Activated CD4-positive, alpha-beta T cell treated with anti-CD3 and anti-CD28 coated beads for 36 hours (primary cell): ENCODE measurements around the gene MRPL42. TPM values are rescaled to one million over a fixed set of nuclear protein-coding genes. Genes with fewer than 3 reads are reported as not detected.
"Not testable (repeated sequence)": the region's sequence is repeated elsewhere in the genome, so short reads cannot be mapped to it uniquely, and the experiment has no call there.

ENCODE experiments used
- ATAC-seq: fragments of 200-7000 bp; cut with Tn5 transposase; one replicate; pipeline ENCODE4 v1.10.0; 2021; ENCODE audit warnings: mild to moderate bottlenecking, moderate library complexity
- CTCF ChIA-PET: fragments of 350-600 bp; sonication (Branson Sonifier 250); formaldehyde crosslinking; loops from one replicate; lab custom pipeline; 2021; ENCODE audit warnings: antibody characterized with exemption; lab: Charles Lee
- POLR2A ChIA-PET: fragments of 350-600 bp; sonication (Branson Sonifier 250); formaldehyde crosslinking; loops from one replicate; lab custom pipeline; 2021; ENCODE audit warnings: antibody characterized with exemption, inconsistent platforms; lab: Charles Lee
- DNase-seq: peaks from one replicate; pipeline ENCODE4 v3.0.0-alpha.2; 2020
- H3K27ac Mint-ChIP-seq: one replicate; pipeline ENCODE4 v1.8.0; 2021; ENCODE audit warnings: mixed read lengths
- H3K27me3 Mint-ChIP-seq: one replicate; pipeline ENCODE4 v1.8.0; 2021; ENCODE audit warnings: mixed read lengths
- H3K36me3 Mint-ChIP-seq: one replicate; pipeline ENCODE4 v1.8.0; 2021; ENCODE audit warnings: low read depth, mixed read lengths
- H3K4me1 Mint-ChIP-seq: one replicate; pipeline ENCODE4 v1.8.0; 2021; ENCODE audit warnings: mixed read lengths
- H3K4me3 Mint-ChIP-seq: one replicate; pipeline ENCODE4 v1.8.0; 2021; ENCODE audit warnings: mild to moderate bottlenecking, moderate library complexity, mixed read lengths
- H3K9me3 Mint-ChIP-seq: one replicate; pipeline ENCODE4 v1.8.0; 2021; ENCODE audit warnings: low read depth, mixed read lengths
- intact Hi-C, 2 experiments: fragments of 100-400 bp; cut with DNase I in 1 of 2; cut with micrococcal nuclease in 1 of 2; formaldehyde crosslinking; loops; one replicate each; pipeline versions ENCODE4 v1.14.2 to v1.15.1; 2022 to 2024; cut with DNase I, micrococcal nuclease
- total RNA-seq, 2 experiments: library from RNA; stranded (reverse); gene quantifications; one replicate each; pipeline ENCODE4 v1.2.3, GENCODE V29; 2021

MRPL42 gene
- total RNA-seq, 2 experiments from 2014 or later = 78.7 to 98.3 TPM

DNA sequence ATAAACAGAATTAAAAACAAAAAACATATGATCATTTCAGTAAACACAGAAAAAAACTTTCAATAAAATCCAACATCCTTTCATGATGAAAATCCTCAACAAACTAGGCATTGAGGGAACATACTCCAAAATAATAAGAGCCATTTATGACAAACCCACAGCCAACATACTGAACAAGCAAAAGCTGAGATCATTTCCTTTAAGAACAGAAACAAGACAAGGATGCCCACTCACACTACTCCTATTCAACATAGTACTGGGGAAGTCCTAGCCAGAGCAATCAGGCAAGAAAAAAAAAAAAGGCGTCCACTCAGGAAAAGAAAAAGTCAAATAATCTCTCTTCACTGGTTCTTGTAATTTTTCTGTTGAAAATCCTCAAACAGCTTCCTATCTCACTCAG lies 30.1 kb downstream of the MRPL42 start:
- Mint-ChIP-seq H3K27ac (peak overlapping the region; percentile 59), H3K9me3 (no peaks in the 10 kb centered on the region), H3K36me3 (peaks cover 19% of the 10 kb centered on the region), H3K27me3 (no peaks in the 10 kb centered on the region), H3K4me3 (no peak overlapping the region), H3K4me1 (peaks cover 13% of the 10 kb centered on the region)
- CTCF ChIA-PET = interaction anchor here (2.0 kb wide), 1 partner anchor 605 kb away, joined by 5 read pairs; no protein-coding TSS in a partner anchor
- POLR2A ChIA-PET = no interaction called here
- ATAC-seq = no peak
- intact Hi-C loops = no loop called here
- DNase-seq = no peak

DNA sequence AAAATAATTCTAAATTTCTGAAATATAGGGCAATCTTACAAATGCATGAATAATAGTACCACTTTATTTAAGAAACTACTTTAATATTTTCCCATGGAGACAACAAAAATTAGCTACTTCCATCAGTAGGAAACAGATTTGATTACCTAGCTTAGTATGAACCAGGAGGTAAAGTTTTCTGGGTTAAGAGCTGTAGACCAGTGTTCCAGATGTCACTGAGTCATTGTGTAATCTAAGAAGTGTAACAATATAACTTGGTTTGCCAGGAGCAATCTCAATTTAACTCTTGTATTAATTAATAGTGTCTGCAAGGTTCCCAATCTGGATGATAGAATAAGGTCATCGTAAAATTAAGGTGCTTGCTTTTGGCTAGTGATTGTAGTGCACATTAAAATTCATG lies 31.5 kb downstream of the MRPL42 start:
- ATAC-seq, DNase-seq, H3K4me3 Mint-ChIP-seq, intact Hi-C loops, H3K27ac Mint-ChIP-seq, H3K9me3 Mint-ChIP-seq, H3K27me3 Mint-ChIP-seq, CTCF ChIA-PET, POLR2A ChIA-PET: not testable (repeated sequence)
- H3K4me1 Mint-ChIP-seq = peaks cover 13% of the 10 kb centered on the region
- peaks cover 24% of the 10 kb centered on the region for H3K36me3 Mint-ChIP-seq

DNA sequence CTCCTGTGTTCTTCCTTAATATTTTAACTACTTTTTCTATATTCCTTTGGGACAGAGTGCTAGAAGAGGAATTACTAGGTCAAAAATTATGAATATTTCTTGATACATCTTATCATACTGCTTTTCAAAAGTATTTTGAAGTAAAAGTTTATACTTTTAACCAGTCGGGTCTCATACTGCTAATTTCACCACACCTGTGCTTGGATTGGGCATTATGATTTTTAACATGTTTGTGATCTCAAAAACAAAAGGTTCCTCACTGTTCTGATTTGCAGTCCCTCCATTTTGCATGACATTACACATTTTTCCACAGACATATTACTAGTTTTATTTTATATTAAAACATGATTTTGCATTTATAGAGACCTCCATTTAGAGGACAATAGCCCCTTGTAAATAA lies 32.9 kb downstream of the MRPL42 start:
- ATAC-seq (no peak), DNase-seq (no peak)
- Mint-ChIP-seq H3K4me3 (no peak overlapping the region), H3K27me3 (no peaks in the 10 kb centered on the region), H3K36me3 (peaks cover 17% of the 10 kb centered on the region), H3K9me3 (no peaks in the 10 kb centered on the region), H3K27ac (no peak overlapping the region), H3K4me1 (peaks cover 13% of the 10 kb centered on the region)
- intact Hi-C loops = loop anchor here (5.0 to 10.0 kb wide), 4 partner anchors 72 to 482 kb away; partner anchors contain the start of gene SOCS2 (in 1 of the 2)
- POLR2A ChIA-PET = no interaction called here
- CTCF ChIA-PET = no interaction called here

DNA sequence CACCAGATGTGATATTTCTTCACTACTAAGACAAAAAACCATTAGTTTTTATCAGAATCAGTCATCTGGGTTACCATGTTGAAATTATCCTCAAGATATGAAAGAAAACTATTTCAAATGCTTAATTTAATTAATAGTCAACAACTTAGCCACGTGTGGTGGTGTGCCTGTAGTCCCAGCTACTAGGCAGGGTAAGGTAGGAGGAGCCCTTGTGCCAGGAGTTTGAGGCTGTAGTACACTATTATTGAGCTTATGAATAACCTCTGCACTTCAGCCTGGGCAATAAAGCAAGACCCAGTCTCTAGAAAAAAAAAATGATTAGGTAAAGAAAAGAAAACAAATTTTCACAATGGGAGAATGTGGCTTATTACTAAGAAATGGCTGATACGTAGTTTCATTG lies 33.4 kb downstream of the MRPL42 start:
- Mint-ChIP-seq H3K4me1 (peaks cover 13% of the 10 kb centered on the region), H3K27me3 (no peaks in the 10 kb centered on the region), H3K4me3 (no peak overlapping the region), H3K36me3 (peaks cover 21% of the 10 kb centered on the region), H3K9me3 (no peaks in the 10 kb centered on the region), H3K27ac (no peak overlapping the region)
- no peak for DNase-seq
- ATAC-seq = no peak
- CTCF ChIA-PET = no interaction called here
- POLR2A ChIA-PET = no interaction called here
- intact Hi-C loops = loop anchor here (5.0 to 10.0 kb wide), 4 partner anchors 72 to 482 kb away; partner anchors contain the start of gene SOCS2 (in 1 of the 2)

DNA sequence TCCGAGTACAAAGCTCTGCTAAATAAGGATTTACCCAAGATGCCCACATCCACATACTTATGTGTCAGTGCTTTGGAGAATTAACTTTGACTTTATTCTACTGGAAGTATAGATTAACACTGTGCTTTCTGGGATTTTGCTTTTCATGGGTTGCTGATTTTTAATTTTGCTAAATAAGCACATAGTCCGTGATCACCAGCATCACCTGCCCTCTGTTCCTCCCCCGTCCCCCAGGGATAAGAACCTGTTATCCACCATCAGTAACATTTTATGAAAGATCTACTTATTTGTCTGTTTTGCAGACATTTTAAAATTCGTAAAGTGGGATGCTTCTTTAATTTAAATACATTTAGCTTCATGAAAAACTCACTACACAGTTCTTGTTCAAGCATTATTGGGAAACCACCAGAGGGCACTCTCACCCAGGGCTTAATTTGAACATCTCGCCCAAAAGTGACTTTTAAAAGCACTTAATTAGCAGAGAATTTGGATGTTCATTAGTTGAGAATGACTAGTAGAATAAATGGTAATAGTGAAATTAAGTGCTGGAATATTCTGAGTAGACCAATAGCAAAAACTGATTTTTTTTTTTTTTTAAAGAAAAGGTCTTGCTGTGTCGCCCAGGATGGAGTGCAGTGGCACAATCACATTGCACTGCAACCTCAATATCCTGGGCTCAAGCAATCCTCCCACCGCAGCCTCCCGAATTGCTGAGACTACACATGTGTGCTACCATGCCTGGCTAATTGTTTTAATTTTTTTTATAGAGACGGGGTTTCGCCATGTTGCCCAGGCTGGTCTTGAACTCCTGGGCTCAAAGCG lies 35.7 kb downstream of the MRPL42 start:
- Mint-ChIP-seq H3K4me1 (peaks cover 10% of the 10 kb centered on the region), H3K27me3 (no peaks in the 10 kb centered on the region), H3K9me3 (no peaks in the 10 kb centered on the region), H3K27ac (no peak overlapping the region), H3K36me3 (peaks cover 9% of the 10 kb centered on the region), H3K4me3 (no peak overlapping the region)
- POLR2A ChIA-PET = interaction anchor here (1.9 kb wide), 1 partner anchor 599 kb away, joined by 7 read pairs; no protein-coding TSS in a partner anchor
- ATAC-seq = peak; percentile 44
- DNase-seq = peak; percentile 70
- CTCF ChIA-PET = interaction anchor here (0.6 to 7.6 kb wide), 50 partner anchors 9 to 719 kb away, joined by 3 to 175 read pairs (median 4); partner anchors contain the start of genes CRADD and SOCS2
- intact Hi-C loops = loop anchor here (1.0 to 10.0 kb wide), 7 partner anchors 69 to 600 kb away; partner anchors contain the start of gene SOCS2 (in 1 of the 2)

DNA sequence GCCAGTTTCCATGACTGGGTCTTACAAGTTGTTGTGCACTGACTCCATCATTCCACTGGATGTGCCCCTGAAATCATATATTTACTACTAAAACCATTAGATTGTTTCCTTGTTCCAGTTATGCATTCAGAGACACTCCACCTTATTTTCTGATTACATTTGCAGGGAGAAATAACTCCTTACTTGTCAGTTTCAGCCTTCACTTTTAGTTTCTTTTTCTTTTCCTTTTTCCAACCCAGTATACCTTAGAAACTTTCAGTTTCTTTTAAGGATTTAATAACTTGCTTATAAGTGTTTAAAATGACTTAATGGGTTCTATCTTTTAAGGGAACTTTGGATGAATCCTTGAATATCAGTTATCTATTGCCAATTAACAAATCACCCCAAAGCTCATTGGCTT lies 39.9 kb downstream of the MRPL42 start:
- peak; percentile 36 for ATAC-seq
- POLR2A ChIA-PET = no interaction called here
- no peak overlapping the region for H3K27ac Mint-ChIP-seq

DNA sequence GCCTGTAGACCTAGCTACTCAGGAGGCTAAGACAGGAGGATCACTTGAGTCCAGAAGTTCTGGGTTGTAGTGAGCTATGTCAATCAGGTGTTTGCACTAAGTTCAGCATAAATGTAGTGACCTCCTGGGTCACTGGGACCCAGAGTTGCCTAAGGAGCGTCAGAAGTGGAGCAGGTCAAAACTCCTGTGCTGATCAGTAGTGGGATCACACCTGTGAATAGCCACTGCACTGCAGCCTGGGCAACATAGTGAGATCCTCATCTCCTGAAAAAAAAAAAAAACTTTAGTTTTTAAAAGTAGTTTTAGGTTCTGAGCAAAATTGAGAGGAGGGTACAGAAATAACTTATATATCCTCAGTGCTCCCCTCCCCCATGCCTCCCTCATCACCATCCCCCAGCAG lies 42.2 kb downstream of the MRPL42 start:
- Mint-ChIP-seq H3K36me3 (peaks cover 7% of the 10 kb centered on the region), H3K27ac (no peak overlapping the region), H3K9me3 (no peaks in the 10 kb centered on the region), H3K27me3 (no peaks in the 10 kb centered on the region), H3K4me3 (no peak overlapping the region), H3K4me1 (peaks cover 10% of the 10 kb centered on the region)
- ChIA-PET CTCF (interaction anchor here (1.2 kb wide), 1 partner anchor 592 kb away, joined by 3 read pairs; no protein-coding TSS in a partner anchor), POLR2A (no interaction called here)
- ATAC-seq (no peak), DNase-seq (no peak)
- intact Hi-C loops = loop anchor here (10.0 kb wide), 1 partner anchor 235 kb away; no protein-coding TSS in a partner anchor

More for the DNA sequence above, 39.9 kb downstream of the MRPL42 start:
- peaks cover 10% of the 10 kb centered on the region for H3K4me1 Mint-ChIP-seq
- no peaks in the 10 kb centered on the region for H3K27me3 Mint-ChIP-seq
- no peak for DNase-seq
- peaks cover 12% of the 10 kb centered on the region for H3K36me3 Mint-ChIP-seq
- CTCF ChIA-PET = interaction anchor here (7.6 kb wide), 1 partner anchor 594 kb away, joined by 175 read pairs; no protein-coding TSS in a partner anchor
- intact Hi-C loops = loop anchor here (10.0 kb wide), 1 partner anchor 238 kb away; no protein-coding TSS in a partner anchor
- H3K4me3 Mint-ChIP-seq = no peak overlapping the region
- no peaks in the 10 kb centered on the region for H3K9me3 Mint-ChIP-seq

DNA sequence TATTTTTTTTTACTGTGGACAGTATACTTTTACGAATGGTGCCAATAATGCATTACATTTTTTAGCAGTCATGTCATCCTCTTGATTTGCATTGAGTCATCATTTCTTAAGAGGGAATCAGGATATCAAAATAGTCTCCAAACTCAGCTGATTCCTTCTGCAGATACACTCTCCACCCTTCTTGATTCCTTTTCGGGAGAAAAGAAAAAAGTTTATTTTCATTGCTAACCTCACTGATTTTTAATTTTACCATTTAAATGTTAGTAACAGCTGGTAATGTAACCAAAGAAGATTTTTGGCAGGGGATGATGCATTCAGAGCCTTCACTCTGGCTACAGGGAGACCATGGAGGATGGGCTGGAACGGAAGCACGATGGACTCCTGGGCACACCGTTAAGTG lies 47.5 kb downstream of the MRPL42 start:
- Mint-ChIP-seq H3K9me3 (no peaks in the 10 kb centered on the region), H3K27me3 (no peaks in the 10 kb centered on the region), H3K36me3 (peaks cover 2% of the 10 kb centered on the region), H3K27ac (no peak overlapping the region), H3K4me1 (no peaks in the 10 kb centered on the region), H3K4me3 (no peak overlapping the region)
- intact Hi-C loops = no loop called here
- no peak for DNase-seq
- POLR2A ChIA-PET = no interaction called here
- CTCF ChIA-PET = interaction anchor here (0.6 to 1.9 kb wide), 3 partner anchors 9 to 587 kb away, joined by 3 to 9 read pairs (median 3); no protein-coding TSS in a partner anchor
- ATAC-seq = no peak

DNA sequence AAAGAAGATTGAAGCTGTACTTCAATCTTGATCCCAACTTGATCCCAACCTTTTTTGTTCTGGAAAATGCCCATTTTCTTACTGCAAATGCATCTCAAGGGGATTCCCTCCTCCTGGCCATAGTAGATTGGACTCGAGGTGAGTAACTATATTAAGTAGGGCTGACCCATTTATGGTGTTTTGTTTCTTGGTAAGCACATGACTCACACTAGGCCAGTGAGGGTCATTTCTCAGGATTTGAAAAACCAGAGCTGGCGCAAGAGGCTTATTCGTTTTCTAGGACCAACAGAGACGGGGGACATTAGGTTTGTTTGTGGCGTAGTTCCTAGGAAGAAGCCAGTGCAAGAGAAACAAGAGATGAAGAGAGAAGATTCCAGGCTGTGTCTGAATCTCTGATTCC lies 51.4 kb downstream of the MRPL42 start:
- no peaks in the 10 kb centered on the region for H3K4me1 Mint-ChIP-seq
- no peak overlapping the region for H3K4me3 Mint-ChIP-seq
- no peak for ATAC-seq
- POLR2A ChIA-PET = no interaction called here
- CTCF ChIA-PET = no interaction called here
- no peak overlapping the region for H3K27ac Mint-ChIP-seq
- H3K27me3 Mint-ChIP-seq = no peaks in the 10 kb centered on the region
- H3K9me3 Mint-ChIP-seq = no peaks in the 10 kb centered on the region
- intact Hi-C loops = no loop called here
- DNase-seq = no peak
- H3K36me3 Mint-ChIP-seq = no peaks in the 10 kb centered on the region

DNA sequence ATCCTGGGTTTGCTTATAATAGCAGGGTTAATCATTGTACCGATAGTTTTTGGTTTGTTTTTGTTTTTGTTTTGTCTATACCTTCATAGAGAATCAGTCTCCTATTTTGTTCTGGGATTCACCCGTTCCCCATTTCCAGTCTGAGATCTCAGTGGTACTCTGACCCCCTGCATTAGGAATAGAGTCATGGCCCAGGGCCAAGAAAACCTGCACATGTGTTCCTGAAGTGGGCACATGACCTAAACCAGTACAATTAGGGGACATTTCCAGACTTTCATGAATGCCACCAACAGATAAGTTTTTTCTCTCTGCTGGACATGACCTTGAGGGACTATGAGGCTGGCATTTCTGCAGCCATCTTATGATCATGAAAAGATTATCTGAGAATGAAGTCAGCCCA lies 52.5 kb downstream of the MRPL42 start:
- Mint-ChIP-seq H3K4me1 (no peaks in the 10 kb centered on the region), H3K27me3 (peaks cover 2% of the 10 kb centered on the region), H3K4me3 (no peak overlapping the region), H3K36me3 (no peaks in the 10 kb centered on the region), H3K27ac (no peak overlapping the region), H3K9me3 (no peaks in the 10 kb centered on the region)
- ChIA-PET CTCF (no interaction called here), POLR2A (no interaction called here)
- DNase-seq = no peak
- intact Hi-C loops = no loop called here
- no peak for ATAC-seq

DNA sequence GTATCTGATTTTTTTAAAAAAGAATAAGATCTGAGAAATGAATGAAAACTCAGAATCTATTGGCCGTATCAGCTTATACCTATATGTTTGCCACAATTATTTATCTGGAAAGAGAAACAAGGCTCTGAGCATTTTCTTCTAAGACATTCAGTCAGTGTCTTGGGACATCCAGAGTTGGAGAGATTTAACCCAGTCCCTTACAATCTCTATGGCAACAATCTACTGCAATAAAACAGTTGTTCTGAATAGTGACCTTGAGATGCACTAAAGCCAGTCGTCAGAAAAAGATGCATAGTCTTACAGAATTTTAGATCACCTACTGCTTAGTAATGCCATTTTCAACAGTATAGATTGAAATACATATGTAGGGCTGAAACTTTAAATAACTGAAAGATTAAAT lies 53.1 kb downstream of the MRPL42 start:
- Mint-ChIP-seq H3K9me3 (no peaks in the 10 kb centered on the region), H3K36me3 (no peaks in the 10 kb centered on the region), H3K27me3 (peaks cover 2% of the 10 kb centered on the region), H3K4me3 (no peak overlapping the region), H3K4me1 (no peaks in the 10 kb centered on the region), H3K27ac (no peak overlapping the region)
- intact Hi-C loops = no loop called here
- POLR2A ChIA-PET = no interaction called here
- no peak for ATAC-seq
- DNase-seq = no peak
- CTCF ChIA-PET = no interaction called here
